Measurements from ENCODE around the gene SGF29.

The SGF29 gene

GRCh38 chr16:28553776-28554633 is at the start of gene SGF29:
SGF29 (plus strand) TSS chr16:28553920; CDS start chr16:28581070, 27,150 bp downstream.
- in situ Hi-C loops (cut with HindIII; ENCODE audit: low pct_unique_long_range_greater_than_20kb, low sequenced_read_pairs), result no loop called here
- DNase-seq (ENCODE audit: low read depth in 1 of 2, low spot score in 1 of 2), result peak; percentile 72 to 96
- no peak for TF ChIP-seq JUND (IDR thresholded peaks at IDR 0.05; ENCODE audit: low read depth)

GRCh38 chr16:28504707-28505404 is 48.9 kb upstream of the SGF29 start:
- no peak for TF ChIP-seq JUND (IDR thresholded peaks at IDR 0.05; ENCODE audit: low read depth)
- DNase-seq (ENCODE audit: low read depth in 1 of 2, low spot score in 1 of 2), result peak; percentile 76 to 93
- in situ Hi-C loops (cut with HindIII; ENCODE audit: low pct_unique_long_range_greater_than_20kb, low sequenced_read_pairs), result no loop called here

- DNase-seq (ENCODE audit: low read depth in 1 of 2, low spot score in 1 of 2), result no peak
- no peak for TF ChIP-seq JUND (IDR thresholded peaks at IDR 0.05; ENCODE audit: low read depth)
- in situ Hi-C loops (cut with HindIII; ENCODE audit: low pct_unique_long_range_greater_than_20kb, low sequenced_read_pairs), result no loop called here
Observed at GRCh38 chr16:28505489-28506137, 48.1 kb upstream of the SGF29 start.

- in situ Hi-C loops (cut with HindIII; ENCODE audit: low pct_unique_long_range_greater_than_20kb, low sequenced_read_pairs), result no loop called here
- DNase-seq (ENCODE audit: low read depth in 1 of 2, low spot score in 1 of 2), result peak in 1 of 2 experiments; percentile 85
- TF ChIP-seq JUND (IDR thresholded peaks at IDR 0.05; ENCODE audit: low read depth), result no peak
Observed at GRCh38 chr16:28511031-28511430, 42.7 kb upstream of the SGF29 start.

GRCh38 chr16:28511801-28512789 is 41.6 kb upstream of the SGF29 start:
- in situ Hi-C loops (cut with HindIII; ENCODE audit: low pct_unique_long_range_greater_than_20kb, low sequenced_read_pairs), result no loop called here
- TF ChIP-seq JUND (IDR thresholded peaks at IDR 0.05; ENCODE audit: low read depth), result no peak
- DNase-seq (ENCODE audit: low read depth in 1 of 2, low spot score in 1 of 2), result no peak

GRCh38 chr16:28513484-28514181 is 40.1 kb upstream of the SGF29 start:
- in situ Hi-C loops (cut with HindIII; ENCODE audit: low pct_unique_long_range_greater_than_20kb, low sequenced_read_pairs), result no loop called here
- no peak for TF ChIP-seq JUND (IDR thresholded peaks at IDR 0.05; ENCODE audit: low read depth)
- peak in 1 of 2 experiments; percentile 0 for DNase-seq (ENCODE audit: low read depth in 1 of 2, low spot score in 1 of 2)

- DNase-seq (ENCODE audit: low read depth in 1 of 2, low spot score in 1 of 2), result peak in 1 of 2 experiments; percentile 0
- in situ Hi-C loops (cut with HindIII; ENCODE audit: low pct_unique_long_range_greater_than_20kb, low sequenced_read_pairs), result no loop called here
- no peak for TF ChIP-seq JUND (IDR thresholded peaks at IDR 0.05; ENCODE audit: low read depth)
Observed at GRCh38 chr16:28514246-28514645, 39.5 kb upstream of the SGF29 start.

- TF ChIP-seq JUND (IDR thresholded peaks at IDR 0.05; ENCODE audit: low read depth), result no peak
- no peak for DNase-seq (ENCODE audit: low read depth in 1 of 2, low spot score in 1 of 2)
- in situ Hi-C loops (cut with HindIII; ENCODE audit: low pct_unique_long_range_greater_than_20kb, low sequenced_read_pairs), result no loop called here
Observed at GRCh38 chr16:28520672-28521071, 33.0 kb upstream of the SGF29 start.

GRCh38 chr16:28521436-28521835 is 32.3 kb upstream of the SGF29 start:
- in situ Hi-C loops (cut with HindIII; ENCODE audit: low pct_unique_long_range_greater_than_20kb, low sequenced_read_pairs), result no loop called here
- no peak for TF ChIP-seq JUND (IDR thresholded peaks at IDR 0.05; ENCODE audit: low read depth)
- DNase-seq (ENCODE audit: low read depth in 1 of 2, low spot score in 1 of 2), result no peak

GRCh38 chr16:28522792-28523191 is 30.9 kb upstream of the SGF29 start:
- no peak for TF ChIP-seq JUND (IDR thresholded peaks at IDR 0.05; ENCODE audit: low read depth)
- in situ Hi-C loops (cut with HindIII; ENCODE audit: low pct_unique_long_range_greater_than_20kb, low sequenced_read_pairs), result no loop called here
- DNase-seq (ENCODE audit: low read depth in 1 of 2, low spot score in 1 of 2), result no peak

GRCh38 chr16:28524681-28525171 is 29.0 kb upstream of the SGF29 start:
- peak in 1 of 2 experiments; percentile 89 for DNase-seq (ENCODE audit: low read depth in 1 of 2, low spot score in 1 of 2)
- in situ Hi-C loops (cut with HindIII; ENCODE audit: low pct_unique_long_range_greater_than_20kb, low sequenced_read_pairs), result no loop called here
- TF ChIP-seq JUND (IDR thresholded peaks at IDR 0.05; ENCODE audit: low read depth), result no peak

All from T47D (cell line).